AG10803 (cell line): ENCODE measurements around the gene SELENOM.

Experiments
- DNase-seq: peaks from one replicate; pipeline ENCODE4 v3.0.0; 2010; ENCODE audit warnings: low read depth
- H3K4me3 ChIP-seq: 2 replicates; pipeline ENCODE4 v1.5.1; 2011; ENCODE audit warnings: mild to moderate bottlenecking, low read length, control low read depth
- TF ChIP-seq, protein P1 (sequence below): conservative IDR thresholded peaks from 2 replicates; pipeline ENCODE4 v1.5.1; 2011; ENCODE audit warnings: mild to moderate bottlenecking, low read length, control low read depth, inconsistent platforms

SELENOM gene

DNA sequence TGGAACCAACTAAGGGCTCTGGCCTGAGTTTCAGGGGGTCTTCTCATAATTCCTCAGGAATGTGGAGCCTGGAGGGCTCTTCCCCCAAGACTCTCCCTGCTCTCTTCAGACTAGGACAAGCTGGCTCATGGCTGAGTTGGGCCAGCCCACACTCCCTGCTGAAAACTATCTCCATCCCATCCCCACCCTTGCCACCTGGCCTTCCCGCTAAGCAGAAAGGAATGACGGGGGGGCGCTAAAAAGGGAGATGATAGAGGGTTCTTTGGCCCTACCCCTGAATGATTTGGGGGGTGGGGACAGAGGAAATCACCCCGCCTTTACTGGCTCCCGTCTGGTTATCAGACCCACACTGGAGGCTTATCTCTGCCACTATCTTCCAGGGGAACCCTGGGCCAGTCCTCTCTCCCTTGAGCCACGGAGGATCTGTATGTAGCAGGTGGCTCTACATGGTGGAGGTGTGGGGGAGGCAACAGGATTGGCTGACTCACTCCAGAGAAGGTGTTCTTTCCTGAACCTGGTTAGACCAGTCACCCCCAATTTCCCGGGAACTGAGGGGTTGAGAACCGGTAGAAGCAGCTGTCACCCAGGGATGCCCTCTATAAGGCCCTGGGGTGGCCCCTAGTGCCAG is 20.6 kb downstream of the SELENOM start:
- DNase-seq, result no peak
- H3K4me3 ChIP-seq, result no peak overlapping the region
- TF ChIP-seq, protein P1, sequence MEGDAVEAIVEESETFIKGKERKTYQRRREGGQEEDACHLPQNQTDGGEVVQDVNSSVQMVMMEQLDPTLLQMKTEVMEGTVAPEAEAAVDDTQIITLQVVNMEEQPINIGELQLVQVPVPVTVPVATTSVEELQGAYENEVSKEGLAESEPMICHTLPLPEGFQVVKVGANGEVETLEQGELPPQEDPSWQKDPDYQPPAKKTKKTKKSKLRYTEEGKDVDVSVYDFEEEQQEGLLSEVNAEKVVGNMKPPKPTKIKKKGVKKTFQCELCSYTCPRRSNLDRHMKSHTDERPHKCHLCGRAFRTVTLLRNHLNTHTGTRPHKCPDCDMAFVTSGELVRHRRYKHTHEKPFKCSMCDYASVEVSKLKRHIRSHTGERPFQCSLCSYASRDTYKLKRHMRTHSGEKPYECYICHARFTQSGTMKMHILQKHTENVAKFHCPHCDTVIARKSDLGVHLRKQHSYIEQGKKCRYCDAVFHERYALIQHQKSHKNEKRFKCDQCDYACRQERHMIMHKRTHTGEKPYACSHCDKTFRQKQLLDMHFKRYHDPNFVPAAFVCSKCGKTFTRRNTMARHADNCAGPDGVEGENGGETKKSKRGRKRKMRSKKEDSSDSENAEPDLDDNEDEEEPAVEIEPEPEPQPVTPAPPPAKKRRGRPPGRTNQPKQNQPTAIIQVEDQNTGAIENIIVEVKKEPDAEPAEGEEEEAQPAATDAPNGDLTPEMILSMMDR, result no peak

GRCh38 chr22:31085928-31086327 is 21.4 kb downstream of the SELENOM start:
- DNase-seq, result no peak
- H3K4me3 ChIP-seq, result peak overlapping the region; percentile 79
- TF ChIP-seq, protein P1, result no peak

DNA sequence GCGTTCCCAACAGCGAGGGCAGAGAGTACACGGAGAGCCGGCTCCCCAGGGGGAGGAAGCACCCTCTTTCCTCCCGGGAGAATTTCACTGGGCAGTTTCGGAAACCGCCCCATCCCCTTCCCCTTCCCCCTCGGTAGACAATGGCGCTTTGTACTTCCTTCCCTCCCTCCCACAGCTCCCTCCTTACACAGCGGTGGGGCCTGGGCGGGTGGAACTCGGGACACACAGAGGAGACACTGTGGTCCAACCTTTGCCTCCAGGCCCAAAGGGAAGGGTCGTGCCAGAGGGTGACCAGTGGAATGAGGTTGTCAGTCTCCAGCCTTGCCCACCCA is 21.9 kb downstream of the SELENOM start:
- peak overlapping the region; percentile 79 for H3K4me3 ChIP-seq
- TF ChIP-seq, protein P1, result no peak

DNA sequence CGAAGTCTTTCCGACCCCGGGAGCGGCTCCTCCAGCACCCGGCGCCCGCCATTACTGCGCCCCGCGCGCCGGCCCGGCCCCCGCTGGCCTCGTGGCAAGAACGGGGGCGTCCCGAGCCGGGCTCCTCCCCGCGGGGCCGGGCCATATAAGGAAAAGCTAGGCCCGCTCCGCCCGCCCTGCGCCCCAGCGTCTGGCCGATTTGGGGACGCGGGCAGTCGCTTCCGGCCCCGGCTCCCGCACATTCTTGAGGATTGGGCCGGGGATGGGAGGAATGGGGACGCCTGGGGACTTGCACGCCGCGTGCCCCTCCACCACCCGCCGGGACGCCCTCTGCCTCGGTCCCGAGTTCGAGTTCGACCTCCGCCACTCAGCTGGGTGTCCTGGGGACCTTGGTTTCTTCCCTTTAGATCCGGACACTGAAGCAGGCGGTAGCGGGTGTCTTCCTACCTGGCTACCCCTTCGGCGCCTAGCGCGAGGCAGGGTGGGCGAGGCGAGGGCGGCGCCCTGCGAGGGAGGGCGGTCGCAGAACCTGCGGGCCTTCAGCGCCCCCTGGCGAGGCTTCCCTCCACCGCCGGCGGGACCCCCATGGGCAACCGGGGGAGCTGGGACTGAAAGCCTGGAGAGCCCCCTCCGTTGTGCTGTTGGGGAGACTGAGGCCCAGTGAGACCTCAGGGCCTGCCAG is 22.4 kb downstream of the SELENOM start:
- TF ChIP-seq, protein P1, result peak; percentile 63
- peak; percentile 87 for DNase-seq
- H3K4me3 ChIP-seq, result peak overlapping the region; percentile 91

More for the DNA sequence above, 21.9 kb downstream of the SELENOM start:
- DNase-seq, result no peak

DNA sequence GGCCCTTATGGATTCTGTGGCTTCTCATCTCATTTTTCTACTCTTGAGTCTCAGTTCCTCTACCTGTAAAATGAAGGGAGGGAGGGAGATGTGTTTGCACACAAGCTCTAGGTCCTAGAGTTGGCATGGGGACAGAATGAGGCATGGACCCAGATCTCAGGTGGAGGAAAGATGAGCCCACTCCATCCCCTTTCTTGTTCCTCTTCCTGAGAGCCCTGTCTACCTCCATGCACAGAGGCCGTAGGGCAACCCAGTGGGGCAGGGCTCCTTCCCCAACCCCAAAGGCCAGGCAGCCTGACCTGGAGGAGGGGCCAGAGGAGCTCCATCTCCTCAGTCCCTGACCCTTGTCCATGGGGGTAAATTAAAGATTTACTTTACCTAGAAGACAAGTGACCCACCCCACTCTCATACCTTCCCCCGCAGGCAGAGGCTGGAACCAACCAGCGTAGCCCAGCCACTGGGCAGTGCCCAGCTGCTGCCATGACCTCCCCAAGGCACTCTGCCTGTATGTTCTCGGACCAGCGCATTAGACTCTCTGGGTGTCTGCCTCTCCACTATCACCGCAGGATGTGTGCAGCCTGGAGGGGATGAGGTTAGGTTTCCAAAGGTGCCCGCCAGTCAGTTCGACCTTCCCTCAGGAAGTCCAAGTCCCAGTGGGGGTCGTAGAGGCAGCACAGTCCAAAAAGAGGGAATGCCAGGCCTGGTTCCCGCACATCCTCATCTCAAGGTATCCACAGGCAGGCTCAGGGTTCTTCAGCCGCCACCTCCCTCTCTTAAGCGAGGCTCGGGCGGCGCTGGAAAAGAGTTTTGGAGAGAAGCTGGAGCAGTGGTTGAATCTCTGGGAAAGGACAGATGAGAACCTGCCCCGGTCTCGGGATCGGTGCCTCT is 23.2 kb downstream of the SELENOM start:
- peak overlapping the region; percentile 91 for H3K4me3 ChIP-seq
- TF ChIP-seq, protein P1, result no peak
- no peak for DNase-seq

DNA sequence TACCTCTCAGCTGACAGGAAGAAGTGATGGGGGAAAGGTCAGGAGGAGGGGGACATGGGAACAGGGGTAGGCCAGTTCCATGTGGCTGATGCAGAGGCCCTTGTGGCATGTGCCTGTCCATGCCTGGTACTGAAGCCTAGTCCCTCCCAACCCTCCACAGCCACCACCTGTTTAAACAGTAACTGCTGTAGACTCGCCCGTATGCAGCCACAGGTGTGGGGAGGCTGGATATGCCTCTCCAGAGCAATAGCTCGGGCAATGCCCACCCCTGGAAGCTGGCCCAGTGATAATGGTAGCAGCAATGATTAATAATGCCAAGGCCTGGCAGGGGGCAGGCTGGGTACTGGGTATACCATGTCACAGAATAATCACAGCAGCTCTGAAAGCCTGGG is 24.0 kb downstream of the SELENOM start:
- peak overlapping the region; percentile 91 for H3K4me3 ChIP-seq
- DNase-seq, result no peak
- TF ChIP-seq, protein P1, result no peak
